GM12872 (cell line): ENCODE results near the gene CEP57L1.

Source experiments
- TF ChIP-seq, protein P1 (sequence below): IDR thresholded peaks from 3 replicates; pipeline ENCODE4 v1.5.1; 2011; ENCODE audit warnings: low read depth, mild to moderate bottlenecking, low read length, moderate library complexity; ENCODE audit not compliant: insufficient read depth

CEP57L1 gene

GRCh38 chr6:109095036-109095834 lies at the start of gene CEP57L1:
Gene CEP57L1 (plus strand): TSS chr6:109095507. CDS start chr6:109145222, 49,715 bp downstream.
- TF ChIP-seq, protein P1, sequence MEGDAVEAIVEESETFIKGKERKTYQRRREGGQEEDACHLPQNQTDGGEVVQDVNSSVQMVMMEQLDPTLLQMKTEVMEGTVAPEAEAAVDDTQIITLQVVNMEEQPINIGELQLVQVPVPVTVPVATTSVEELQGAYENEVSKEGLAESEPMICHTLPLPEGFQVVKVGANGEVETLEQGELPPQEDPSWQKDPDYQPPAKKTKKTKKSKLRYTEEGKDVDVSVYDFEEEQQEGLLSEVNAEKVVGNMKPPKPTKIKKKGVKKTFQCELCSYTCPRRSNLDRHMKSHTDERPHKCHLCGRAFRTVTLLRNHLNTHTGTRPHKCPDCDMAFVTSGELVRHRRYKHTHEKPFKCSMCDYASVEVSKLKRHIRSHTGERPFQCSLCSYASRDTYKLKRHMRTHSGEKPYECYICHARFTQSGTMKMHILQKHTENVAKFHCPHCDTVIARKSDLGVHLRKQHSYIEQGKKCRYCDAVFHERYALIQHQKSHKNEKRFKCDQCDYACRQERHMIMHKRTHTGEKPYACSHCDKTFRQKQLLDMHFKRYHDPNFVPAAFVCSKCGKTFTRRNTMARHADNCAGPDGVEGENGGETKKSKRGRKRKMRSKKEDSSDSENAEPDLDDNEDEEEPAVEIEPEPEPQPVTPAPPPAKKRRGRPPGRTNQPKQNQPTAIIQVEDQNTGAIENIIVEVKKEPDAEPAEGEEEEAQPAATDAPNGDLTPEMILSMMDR = 0 out of 3 replicates have a peak, but pooled peaks have one; percentile 29

- TF ChIP-seq, protein P1 = no peak
Observed at GRCh38 chr6:109048176-109048575, 47.1 kb upstream of the CEP57L1 start.

DNA sequence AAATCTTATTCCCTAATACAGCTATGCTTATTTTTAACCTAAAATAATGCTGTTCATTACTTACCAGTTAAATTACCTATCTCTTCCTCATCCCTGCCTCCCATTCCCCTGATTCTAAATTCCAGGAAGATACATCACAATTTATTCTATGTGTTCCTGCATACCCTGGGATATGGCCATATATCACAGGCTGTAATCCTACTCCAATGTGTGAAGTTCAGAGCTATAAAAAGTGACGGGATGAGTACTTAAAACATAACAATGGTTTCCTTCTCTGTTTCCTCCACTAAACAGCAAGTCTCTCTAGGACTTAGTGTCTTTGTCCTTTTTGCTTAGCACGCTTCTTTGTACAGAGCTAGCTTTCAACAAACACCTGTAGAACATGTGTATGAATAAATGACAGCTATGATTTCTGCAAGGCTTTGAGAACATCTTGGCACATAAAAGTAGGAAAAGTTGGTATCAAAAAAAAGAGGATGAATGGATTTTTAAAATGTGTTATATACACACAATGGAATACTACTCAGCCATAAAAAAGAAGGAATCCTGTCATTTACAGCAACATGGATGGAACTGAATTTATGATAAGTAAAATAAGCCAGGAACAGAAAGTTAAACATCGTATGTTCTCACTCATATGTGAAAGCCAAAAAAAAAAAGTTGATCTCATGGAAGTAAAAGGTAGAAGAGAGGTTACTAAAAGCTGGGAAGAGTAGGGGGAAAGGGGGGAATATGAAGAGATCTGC lies 46.5 kb upstream of the CEP57L1 start:
- TF ChIP-seq, protein P1 = no peak

- TF ChIP-seq, protein P1 = no peak
Observed at GRCh38 chr6:109050012-109050411, 45.3 kb upstream of the CEP57L1 start.

DNA sequence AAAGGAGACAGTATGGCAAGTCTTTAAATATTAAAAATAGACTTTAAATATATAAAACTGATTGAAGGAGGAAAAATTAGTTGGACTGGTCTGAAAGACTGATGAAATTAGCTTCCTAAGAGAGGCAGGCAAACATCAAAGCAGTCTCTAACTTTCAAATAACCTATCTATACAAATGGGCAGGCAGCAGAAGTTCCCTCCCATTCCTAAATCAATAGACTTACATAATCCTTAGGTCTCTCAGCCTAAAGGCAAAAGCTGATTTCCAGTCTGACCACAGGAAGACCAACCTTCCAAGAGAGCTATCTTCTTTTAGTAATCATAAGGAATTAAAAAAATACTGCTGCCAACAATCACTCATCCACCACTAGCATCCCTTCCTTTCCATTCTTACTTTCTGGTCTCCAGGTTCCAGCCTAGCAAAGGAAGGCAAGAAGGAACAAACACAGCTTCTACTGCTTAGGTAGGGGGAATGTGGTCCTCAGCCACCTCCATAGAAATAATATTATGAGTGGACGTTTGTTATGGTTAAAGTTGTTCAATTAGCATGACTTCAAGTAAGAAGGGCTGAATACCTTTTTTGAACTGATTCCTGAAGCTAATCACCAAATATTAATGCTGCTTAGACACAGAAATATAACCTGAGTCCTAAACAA lies 44.7 kb upstream of the CEP57L1 start:
- TF ChIP-seq, protein P1 = no peak

DNA sequence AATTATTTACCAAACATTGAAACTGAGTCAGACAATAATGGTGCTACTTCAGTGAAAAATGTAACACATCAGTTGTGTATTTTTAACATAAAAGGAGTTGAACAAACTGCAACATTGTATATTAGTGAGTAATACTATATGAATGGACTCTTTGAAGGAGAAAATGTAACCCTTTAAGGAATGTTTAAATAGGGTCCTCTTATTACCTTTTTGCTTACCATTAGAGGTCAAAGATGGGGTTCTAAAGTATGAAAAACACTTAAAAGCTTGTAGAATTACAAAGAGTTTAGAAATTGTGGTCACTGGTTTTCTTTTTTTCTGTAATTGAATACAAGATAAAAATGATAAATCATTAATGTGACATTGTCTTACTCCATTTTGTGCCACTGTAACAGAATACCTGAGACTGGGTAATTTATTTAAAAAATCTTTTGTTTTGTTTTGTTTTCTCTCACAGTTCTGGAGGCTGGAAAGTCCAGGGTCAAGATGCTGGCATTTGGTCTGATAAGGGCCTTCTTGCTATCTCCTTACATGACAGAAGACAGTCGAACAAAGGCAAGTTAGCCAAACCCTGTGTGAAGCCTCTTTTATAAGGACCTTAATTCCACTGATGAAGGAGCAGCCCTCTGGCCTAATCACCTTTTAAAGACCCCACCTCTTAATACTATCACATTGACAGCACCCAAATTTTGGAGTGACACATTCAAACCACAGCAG lies 43.8 kb upstream of the CEP57L1 start:
- TF ChIP-seq, protein P1 = no peak
